Measurements from ENCODE around the gene MEIOC.

GRCh38 chr17:44666006-44666405, 9.7 kb downstream of the MEIOC start:
- TF ChIP-seq CTCF (IDR thresholded peaks at IDR 0.05), result no peak
- no peak for TF ChIP-seq CREB1 (CRISPR knock-in tag; IDR thresholded peaks at IDR 0.05)
- TF ChIP-seq ATF3 (CRISPR knock-in tag; conservative IDR thresholded peaks at IDR 0.05), result no peak
- no peak for TF ChIP-seq ATF6 (CRISPR knock-in tag; IDR thresholded peaks at IDR 0.05)
- no peak for TF ChIP-seq ZNF138 (CRISPR knock-in tag; conservative IDR thresholded peaks at IDR 0.05)
- no peak for TF ChIP-seq SMAD4 (CRISPR knock-in tag; IDR thresholded peaks at IDR 0.05)
- no peak for TF ChIP-seq NR2C2 (CRISPR knock-in tag; IDR thresholded peaks at IDR 0.05)
- no peak for TF ChIP-seq NFYB (CRISPR knock-in tag; conservative IDR thresholded peaks at IDR 0.05; ENCODE audit: low read depth)
- no peak for TF ChIP-seq ZNF396 (CRISPR knock-in tag; IDR thresholded peaks at IDR 0.05; ENCODE audit: borderline replicate concordance)
- TF ChIP-seq GTF2I (CRISPR knock-in tag; conservative IDR thresholded peaks at IDR 0.05), result no peak
- TF ChIP-seq ZNF512 (CRISPR knock-in tag; IDR thresholded peaks at IDR 0.05; ENCODE audit: borderline replicate concordance), result no peak

All from WTC11 (cell line).